LNCAP (cell line): ENCODE measurements around the gene PRIMPOL.

Source experiments
- CTCF ChIP-seq: fragments of 450-650 bp; IDR thresholded peaks from 2 replicates; pipeline ENCODE4 v1.5.1; 2017; ENCODE audit warnings: mild to moderate bottlenecking

The PRIMPOL gene

GRCh38 chr4:184649026-184649970 lies at the start of gene PRIMPOL, which contains the start of gene CASP3:
PRIMPOL (plus strand) TSS chr4:184649738; CDS start chr4:184657141, 7,403 bp downstream.
CASP3 (minus strand) TSS chr4:184649447; CDS start chr4:184638453, 10,994 bp downstream.
- TF ChIP-seq CTCF = no peak; the same call in 1 of the 2 replicates

GRCh38 chr4:184612074-184612473 lies 37.5 kb upstream of the PRIMPOL start:
- TF ChIP-seq CTCF = no peak

- no peak for TF ChIP-seq CTCF
Measured at GRCh38 chr4:184613405-184613804, 36.1 kb upstream of the PRIMPOL start.

GRCh38 chr4:184614509-184614908 lies 35.0 kb upstream of the PRIMPOL start:
- TF ChIP-seq CTCF = no peak

GRCh38 chr4:184616633-184617551 lies 32.6 kb upstream of the PRIMPOL start:
- no peak for TF ChIP-seq CTCF

GRCh38 chr4:184617600-184618196 lies 31.8 kb upstream of the PRIMPOL start:
- TF ChIP-seq CTCF = no peak
